Measurements from ENCODE around the gene COL4A2.

COL4A2 gene

DNA sequence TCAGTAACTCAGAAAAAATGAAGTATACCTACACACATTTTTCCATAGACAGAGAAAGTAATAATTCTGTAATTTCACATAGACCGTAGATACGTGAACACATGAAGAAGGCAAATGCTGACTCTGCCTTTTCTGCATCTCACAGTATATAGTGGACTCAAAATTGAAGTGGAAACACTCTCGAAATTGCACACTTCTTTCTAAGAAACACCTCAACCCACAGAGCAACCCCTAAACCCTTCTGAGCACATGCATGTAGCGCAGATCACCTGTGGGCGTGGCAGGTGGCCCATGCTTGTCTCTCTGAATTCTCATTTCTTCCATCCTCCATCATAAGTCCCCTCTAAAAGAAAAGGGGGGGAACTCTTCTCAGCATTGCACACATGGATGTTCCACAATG, 34.9 kb upstream of the COL4A2 start:
- no peak for DNase-seq (ENCODE audit: low read depth, low spot score)

DNA sequence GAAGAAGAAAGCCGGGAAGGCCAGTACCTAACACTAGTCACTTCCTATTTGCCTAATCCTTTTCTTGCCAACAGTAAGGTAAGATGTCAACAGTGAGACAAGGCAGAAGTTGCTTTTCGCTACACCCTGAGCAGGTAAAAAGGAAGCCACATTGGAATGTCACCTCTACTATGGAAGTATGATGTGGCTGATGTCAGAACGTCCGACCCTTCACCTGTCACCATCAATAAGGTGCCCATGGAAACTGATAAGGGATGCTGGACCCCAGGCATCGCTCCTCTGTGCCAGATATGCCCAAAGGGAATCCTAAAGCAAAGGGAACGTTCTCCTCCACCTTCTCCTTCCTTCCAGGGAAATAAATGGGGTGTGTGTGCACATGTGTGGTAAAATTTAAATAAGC, 34.4 kb upstream of the COL4A2 start:
- DNase-seq (ENCODE audit: low read depth, low spot score), result no peak

DNA sequence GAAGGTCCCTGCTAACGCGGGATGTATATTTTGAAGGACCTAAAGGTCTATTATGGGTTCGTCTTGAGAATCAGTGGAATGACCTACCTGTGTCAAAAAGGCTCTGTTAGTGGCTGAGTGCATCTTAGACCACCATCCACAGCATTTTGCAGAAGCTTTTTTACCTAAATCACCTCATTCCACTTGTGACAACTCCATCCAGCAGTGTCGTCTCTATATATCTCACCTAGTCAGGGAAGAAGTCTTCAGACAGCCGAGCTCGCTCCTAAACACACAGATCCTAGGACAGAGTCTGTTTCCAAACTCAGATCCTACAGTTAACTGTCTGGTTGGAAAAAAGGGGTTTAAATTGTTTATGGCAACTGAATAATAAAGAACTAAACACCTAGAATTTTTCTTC, 33.8 kb upstream of the COL4A2 start:
- DNase-seq (ENCODE audit: low read depth, low spot score), result no peak

DNA sequence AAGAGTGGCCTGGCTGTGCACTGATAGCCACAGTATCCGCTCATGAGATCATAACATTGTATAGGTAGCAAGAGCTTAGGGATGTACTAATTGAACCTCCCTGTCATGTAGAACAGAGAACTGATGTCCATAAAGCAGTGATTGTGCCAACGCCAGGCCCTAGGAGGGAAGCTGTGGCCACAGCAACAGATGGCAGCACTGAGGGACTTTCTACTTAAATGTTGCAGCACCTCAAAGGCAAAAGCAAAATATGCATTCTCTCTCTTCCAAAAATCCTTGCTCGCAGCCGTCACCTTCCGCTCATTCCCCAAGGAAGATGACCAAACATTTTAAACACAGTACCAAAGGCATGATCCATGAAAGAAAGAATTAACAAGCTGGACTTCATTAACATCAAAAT, 32.4 kb upstream of the COL4A2 start:
- DNase-seq (ENCODE audit: low read depth, low spot score), result no peak

DNA sequence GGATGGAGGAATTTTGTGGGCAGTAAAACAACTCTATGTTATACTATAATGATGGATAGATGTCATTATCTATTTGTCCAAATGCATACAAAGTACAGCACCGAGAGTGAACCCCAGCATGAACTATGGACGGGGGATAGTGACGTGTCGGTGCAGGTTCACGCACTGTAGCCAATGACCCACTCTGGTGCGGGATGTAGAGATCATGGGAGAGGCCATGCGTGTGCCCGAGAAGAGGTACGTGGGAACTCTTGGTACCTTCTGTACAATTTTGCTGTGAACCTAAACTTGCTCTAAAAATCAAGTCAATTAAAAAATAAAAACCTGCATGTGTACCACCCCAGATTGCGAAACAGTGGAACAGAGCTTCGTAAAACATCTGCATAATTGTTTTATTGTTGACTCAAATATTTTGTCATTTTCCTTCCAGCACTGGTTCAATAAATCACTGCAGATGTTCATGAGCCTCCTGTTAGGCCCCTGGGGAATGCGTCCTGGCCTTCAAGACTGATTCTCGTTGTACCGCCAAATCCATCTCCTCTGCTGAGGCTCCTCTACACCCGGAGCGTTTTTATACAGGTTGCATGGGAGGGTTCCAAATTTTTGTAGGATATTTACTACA, 31.0 kb upstream of the COL4A2 start:
- DNase-seq (ENCODE audit: low read depth, low spot score), result no peak

DNA sequence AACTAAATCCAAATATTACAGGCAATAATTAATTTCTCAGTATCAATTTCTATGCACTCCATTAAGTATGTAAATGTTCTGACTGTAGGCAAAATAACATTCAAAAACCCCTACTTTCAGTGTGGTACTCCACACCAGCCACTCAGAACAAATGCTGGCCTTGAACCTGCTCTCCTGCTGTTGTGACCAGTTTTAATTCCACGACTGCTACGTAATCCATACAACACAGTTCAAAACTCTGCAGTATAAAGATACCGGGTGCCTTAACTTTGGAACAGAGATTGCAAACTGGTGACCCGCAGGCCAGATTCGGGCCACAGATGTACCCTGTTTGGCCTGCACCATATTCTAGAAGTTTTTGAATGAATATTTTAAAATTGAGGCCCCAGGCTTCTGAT, 30.5 kb upstream of the COL4A2 start:
- no peak for DNase-seq (ENCODE audit: low read depth, low spot score)

DNA sequence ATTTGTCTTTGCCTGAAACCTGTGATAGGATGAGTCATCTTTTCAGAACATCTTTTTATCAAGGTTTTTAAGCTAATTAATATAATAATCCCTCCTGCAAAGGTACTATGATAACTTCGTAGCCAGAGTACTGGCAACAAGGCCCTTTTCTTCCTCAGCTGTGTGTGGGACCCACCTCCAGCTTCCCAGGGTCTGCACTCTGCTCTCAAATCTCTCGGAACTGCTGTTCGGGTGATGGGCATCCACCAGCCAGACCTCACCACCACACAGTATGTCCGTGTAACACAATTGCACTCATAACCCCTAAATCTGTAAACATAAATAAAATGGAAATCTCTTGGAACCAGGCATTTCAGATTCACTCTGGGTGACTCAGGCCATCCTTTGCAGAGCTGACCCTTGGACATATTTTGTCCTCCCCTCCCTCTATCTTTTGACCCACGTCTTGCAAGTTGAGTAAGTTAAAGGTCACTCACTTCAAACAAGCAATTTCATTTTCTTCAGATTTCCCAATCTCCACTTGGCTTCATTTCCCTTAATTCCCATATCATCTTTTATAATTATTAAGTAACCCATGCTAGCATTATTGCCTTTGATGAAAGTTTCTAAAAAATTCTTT, 29.6 kb upstream of the COL4A2 start:
- DNase-seq (ENCODE audit: low read depth, low spot score), result no peak

DNA sequence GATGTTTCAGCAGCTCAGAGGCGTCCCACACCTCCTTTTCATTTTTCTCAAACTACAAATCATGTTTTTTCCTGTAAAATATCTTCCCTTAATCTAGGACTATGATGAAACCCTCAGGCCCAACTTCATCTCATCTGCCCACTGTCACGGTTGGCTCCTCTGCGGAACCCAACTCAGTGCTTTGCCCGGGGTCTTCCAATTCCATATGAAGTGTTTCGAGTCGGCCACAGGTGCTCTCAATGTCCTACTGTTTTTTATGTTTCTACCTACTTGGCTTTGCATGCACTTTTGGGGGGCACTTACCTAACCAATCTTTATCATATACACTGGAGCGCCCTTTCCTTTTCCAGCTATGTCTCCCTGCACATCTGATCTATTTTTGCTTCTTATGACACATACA, 28.2 kb upstream of the COL4A2 start:
- DNase-seq (ENCODE audit: low read depth, low spot score), result no peak

DNA sequence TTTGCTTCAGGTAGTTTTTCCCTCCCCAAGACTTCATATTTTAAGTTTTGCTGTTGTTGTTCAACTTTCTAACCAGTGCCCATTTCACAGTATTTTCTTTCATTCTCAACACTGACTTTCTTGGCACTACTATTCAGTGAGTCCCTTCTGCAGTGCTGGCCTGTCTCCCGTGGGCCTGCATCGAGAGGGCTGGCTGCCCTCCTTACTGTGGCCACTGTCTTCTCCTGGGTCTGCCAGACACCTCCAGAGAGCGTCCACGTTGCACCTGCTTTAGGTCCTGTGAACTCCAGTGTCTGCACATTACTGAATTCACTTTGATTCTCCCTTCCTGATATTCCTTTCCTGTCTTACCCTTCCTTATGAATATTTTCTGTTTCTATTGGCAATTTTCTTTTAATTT, 27.4 kb upstream of the COL4A2 start:
- no peak for DNase-seq (ENCODE audit: low read depth, low spot score)

DNA sequence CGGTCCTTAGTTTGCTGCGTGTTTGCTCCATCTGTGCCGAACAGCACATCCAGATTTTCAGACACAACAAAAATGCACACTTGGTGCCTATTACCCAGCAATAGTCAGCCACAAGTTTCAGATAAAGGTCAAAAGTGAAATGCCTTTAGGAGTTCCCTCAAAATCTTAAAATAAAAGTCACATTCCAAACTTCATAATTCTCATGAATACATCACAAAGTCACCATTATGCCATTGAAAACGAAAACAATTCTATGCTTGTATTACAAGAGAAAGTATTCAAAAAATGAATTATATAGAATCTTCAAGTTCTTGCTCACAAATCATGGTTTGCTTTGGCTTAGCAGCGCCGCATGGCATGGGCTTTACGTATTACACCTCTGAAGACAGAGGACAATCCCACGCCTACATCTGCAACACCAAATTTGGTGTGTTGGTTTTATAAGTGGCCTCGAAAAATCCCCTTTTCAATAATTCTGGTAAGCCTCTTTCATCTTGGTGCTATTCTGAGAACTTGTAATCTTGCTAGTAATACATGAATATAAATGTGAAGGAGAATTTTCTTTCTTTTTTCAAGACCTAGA, 26.8 kb upstream of the COL4A2 start:
- no peak for DNase-seq (ENCODE audit: low read depth, low spot score)

DNA sequence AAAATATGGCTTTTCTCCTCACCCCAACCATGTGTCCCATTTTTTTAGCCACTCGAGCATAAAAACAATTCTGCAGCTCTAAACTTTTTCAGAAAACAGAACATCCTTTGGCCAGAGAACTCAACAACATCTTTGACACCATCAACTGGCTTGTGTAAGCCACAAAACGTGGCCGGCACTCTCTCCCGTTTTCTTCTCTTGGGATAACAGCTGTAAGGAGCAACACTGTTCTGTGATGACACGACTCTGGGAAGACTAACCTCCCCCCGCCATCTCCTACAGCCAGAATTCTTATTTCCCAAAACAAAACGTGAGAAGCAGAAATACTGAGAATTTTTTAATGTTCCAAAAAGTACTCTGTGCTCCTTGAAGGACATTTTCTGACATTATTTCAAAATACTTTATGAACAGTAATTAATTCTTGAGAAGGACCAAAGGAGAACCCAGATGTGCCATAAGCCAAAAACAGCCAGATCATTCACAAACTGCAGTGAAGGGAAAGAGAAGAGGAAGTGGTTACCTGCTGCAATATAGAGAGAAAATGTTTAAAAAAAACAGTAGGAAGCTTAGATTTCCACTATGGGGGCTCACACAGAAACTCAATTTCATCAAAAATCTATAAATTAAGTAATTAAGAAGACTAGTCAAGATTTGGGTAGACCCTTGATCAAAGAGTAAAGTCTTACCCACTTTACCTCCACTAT, 25.9 kb upstream of the COL4A2 start:
- DNase-seq (ENCODE audit: low read depth, low spot score), result no peak

DNA sequence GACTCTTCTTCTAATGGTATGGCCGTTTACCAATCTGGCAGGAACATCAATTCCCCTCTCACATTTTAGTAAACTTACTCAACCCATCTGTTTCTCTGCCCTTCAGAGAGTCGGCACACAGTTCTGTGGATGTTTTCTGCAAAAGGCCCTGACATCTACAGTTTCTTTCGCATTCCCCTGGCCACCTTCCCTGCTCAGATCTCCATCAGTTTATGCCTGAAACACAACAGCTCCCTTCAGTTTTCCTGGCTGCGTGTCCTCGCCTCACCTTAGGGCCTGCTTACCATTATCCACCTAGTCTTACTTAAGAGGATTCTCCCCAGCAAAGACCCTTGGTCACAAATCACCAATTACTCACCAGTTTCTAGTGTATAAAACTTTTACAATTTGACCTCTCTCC, 25.3 kb upstream of the COL4A2 start:
- DNase-seq (ENCODE audit: low read depth, low spot score), result no peak

DNA sequence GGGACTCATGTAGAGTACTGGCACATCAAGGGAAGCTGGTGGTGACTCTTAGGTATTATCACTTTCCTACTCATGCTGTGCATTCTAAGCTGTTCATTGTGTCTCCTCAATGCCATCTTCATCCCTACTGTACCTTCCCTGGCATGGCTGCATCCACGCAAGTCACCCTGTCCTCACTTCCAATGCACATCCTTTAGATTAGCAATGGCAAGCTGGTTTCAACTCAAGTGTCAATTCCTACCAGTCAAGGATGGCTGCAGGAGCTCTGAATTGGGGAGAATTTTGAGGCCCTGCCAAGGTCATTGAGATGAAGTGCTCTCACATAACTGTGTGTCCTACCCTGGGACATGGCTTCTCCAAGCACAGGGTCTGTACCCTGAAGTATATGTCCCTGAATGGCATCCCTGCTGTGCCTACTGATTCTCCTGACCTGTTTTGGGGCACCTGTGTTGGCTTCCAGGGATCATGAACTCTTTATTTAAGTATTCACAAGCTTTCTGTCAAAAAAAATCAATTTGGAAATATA, 24.7 kb upstream of the COL4A2 start:
- no peak for DNase-seq (ENCODE audit: low read depth, low spot score)

DNA sequence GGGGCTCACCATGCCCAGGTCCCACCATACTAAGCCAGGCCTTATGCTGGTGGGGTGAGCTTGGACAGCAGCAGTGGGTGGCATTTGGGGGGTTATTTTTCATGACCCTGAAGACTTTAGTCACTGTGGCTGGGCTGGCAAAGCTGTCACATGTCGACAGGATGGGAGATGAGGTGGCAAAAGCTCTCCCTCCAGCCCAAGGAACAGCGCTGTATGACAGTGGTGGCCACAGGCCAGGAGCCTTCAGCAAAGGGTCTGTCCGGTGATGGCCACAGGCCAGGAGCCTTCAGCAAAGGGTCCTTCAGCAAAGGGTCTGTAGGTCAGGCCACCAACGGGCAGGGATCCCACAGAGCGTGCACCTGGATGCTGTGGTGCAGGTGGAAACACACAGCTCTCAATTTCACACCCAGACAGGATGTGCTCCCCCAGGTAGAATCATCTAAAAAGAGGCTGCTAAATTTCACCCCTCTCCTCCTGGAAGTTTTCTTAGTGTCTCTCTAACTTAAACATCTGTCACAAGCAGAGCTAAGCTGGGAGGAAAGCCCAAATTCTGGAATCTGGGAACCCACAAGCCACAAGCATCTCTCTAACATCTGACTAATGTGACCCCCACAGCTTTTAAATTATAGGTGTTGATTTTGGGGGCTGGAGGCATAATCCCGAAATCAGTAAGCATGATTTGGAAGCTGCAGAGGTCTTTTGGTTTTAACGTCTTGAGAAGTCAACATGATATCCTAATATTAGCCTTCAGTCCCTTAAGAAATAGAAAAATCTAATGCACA, 23.2 kb upstream of the COL4A2 start:
- DNase-seq (ENCODE audit: low read depth, low spot score), result no peak

DNA sequence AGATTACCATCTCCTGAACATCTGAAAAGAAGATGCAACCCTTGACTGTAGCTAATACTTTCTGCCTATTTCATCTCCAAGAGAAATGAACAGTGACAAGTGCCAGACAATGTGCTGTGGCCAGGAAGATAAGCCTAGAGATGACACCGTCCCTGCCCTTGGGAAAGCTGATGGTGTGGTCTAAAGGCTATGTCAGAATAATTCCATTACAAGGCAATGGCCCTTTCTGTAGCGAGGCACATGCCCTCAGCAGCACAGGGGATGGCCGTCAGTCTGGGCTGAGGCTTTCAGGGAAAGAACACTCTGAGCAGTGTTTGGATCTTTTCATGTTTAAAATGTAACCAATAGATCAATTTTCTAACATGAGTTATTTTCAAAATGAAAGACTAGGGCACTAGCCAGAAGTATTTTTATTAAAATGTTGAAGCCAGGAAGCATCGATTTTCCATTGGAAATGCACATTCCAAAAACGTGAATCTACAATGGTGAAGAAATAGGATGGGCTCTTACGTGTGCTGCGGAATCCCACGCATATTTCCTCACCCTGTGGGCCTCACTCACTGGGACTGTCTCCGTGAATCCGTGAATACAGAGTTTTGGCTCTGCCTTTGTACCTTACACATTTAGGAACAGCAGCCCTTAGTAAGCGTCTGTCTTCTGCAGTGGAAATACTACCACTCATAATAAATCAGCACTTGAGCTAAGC, 22.2 kb upstream of the COL4A2 start:
- no peak for DNase-seq (ENCODE audit: low read depth, low spot score)

DNA sequence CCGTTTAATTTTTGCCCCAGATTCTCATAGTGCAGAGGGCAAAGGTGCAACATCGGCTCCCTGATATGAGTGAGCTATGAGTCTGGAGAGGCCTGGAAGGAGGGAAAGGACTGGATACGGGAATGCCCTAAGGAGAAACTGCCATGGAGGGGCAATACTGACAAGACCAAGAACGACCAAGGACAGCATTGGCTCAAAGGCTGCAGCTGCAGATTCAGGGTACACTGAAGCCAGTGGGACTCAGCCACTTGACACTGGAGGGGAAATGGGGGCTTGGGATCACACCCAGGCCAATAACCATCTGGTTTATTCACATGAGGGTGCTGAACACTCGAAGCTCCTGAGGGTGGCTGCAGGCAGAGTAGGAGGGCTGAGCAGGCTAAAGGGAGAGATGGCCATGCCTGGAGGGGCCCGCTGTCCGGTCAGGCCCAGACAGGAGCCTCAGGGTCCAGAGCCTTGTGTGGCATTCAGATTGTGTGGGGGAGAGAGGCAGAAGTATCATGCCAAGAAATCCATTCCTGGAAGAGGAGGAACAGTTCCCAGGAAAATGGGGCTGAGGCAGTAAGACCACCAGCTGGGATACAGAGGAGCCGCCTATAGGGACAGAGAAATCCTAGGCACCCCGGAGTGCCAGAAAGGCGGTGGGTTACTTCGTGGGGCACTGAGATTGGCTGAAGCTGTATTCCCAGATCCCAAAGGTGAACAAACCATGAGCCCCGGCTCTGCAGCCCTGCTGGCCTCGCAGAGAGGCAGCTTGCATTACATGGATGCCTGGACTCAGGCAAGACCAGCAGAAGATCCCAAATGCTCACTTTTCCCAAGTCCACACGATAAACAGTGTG, 20.9 kb upstream of the COL4A2 start:
- no peak for DNase-seq (ENCODE audit: low read depth, low spot score)

DNA sequence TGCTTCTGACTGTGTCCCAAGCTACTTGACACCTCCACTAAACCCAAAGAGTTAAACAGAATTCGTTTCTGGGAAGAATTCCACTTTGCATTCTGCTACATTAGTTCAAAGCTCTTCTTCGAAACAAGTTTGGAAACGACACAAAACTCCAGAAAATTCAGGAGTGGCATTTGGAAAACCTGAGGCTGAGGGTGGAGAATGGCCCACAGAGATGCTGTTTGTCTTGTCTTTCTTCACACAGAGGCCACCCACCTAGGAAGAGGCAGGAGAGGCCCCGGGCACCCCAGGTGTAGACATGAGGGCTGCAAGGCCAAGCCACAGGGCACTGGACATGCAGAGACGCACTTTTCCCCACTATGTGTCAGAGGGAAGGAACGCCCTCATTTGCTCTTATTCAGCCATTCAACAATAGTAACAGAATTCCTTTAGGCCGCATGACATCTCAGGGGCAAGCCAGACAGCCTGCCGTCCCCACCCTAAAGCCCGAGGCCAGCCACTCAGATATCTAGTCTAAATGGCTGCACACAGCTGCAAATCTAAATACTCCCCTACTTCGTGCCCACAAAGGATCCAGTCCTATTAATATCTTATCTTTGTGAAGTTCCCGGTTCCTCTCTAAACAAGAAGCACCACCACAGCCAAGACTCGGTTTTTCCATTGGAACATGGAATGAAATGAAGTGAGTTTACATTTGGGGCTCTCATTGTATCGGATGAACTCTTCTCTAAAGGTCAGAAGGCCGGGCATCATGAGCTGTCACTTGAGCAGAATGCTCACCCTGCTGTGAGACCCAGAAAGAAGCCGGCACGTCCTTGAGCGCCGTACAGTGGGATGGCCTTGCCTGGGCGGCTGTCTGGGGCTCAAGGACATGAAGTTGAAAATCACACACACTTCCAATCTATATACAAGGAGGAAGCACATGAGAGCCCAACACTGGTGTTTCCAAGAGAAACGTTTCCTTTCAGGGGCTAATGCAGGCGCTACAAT, 20.0 kb upstream of the COL4A2 start:
- no peak for DNase-seq (ENCODE audit: low read depth, low spot score)

DNA sequence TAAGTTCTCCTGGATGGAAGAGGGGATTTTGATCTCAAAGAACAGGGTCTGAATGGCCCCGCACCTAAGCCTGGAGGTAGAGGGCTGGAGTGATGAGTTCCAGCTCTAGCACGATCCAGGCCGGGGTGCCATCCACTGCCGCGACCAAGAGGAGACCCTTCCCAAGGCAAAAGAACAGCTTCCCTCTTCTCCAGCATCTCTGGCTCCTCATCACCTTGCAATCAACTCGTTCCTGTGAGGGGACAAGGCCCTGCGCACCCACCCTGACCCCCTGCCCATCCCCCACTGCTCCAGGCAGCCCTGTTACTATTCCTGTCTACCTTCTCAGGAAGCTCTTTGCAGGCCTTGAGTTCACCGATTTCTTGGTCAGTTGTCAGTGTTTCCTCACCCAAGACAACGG, 17.9 kb upstream of the COL4A2 start:
- no peak for DNase-seq (ENCODE audit: low read depth, low spot score)

DNA sequence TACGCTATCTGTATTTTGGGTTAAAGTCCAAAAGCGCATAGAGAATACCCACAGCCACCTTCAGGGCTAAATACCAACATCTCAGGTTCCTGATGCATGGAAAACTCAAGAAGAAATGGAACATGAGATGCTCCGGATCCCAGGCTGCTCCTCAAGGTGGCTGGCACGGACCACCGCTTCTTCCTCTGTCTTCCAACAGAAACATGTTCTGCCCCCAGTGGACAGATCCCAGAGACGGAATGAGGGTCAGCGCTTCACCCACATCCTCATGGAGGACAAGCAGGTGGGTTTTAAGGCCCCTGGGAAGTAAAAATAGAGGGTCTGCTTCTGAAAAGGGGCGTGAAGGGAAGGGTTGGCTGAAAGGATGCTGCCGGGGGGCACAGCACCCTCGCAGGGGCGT, 17.4 kb upstream of the COL4A2 start:
- no peak for DNase-seq (ENCODE audit: low read depth, low spot score)
